ENCODE data around the gene ZNF584. TPM values are rescaled to one million over a fixed set of nuclear protein-coding genes. Genes with fewer than 3 reads are reported as not detected.
"Not testable (repeated sequence)": the region's sequence is repeated elsewhere in the genome, so short reads cannot be mapped to it uniquely, and the experiment has no call there.

ZNF584 gene
- total RNA-seq, 4 donors from 2014 or later: 7.9 to 34.1 (median 9.2) TPM

- DNase-seq (ENCODE audit: low spot score) (no peak), ATAC-seq (ENCODE audit: low FRiP score) (no peak)
- no peak for TF ChIP-seq CTCF (IDR thresholded peaks at IDR 0.05)
These were observed 39.7 kb upstream of the ZNF584 start for GRCh38 chr19:58368561-58369360.

DNA sequence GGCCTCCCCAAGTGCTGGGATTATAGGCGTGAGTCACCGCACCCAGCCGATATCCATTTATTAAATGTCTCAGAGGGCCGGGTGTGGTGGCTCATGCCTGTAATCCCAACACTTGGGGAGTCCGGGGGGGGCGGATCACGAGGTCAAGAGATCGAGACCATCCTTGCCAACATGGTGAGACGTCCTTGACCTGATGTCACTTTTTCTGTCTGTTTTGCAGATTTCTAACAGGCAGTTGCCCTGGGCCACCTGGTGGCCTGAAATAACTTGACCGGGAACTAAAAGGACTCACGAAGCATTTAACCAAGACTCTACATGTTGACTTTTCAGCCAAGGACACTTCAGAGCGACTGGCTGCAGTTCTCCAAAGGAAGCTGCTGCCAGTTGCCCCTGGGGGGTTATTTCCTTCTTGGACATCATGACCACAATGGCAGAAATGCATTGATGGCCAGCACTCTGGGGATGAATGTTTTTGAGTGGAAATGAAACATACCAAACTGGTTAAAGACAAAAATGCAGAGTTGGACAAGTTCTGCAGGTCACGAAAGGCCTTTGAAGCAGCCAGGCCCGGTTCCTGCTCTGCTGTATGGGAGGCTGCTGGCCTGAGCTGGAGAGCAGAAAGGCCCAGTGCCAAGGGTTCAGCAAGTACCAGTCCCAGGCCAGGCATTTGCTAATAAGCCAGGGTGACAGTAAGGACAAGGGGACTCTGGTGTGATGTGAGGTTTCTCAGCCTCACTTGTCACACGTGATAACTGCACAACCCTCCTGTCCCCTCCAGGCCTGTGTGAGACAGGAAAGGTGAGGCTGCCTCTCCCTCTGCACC, 35.9 kb upstream of the ZNF584 start:
- no peak for ATAC-seq (ENCODE audit: low FRiP score)
- DNase-seq (ENCODE audit: low spot score): no peak
- TF ChIP-seq CTCF (IDR thresholded peaks at IDR 0.05): no peak

- ATAC-seq (ENCODE audit: low FRiP score) (no peak), DNase-seq (ENCODE audit: low spot score) (no peak)
- no peak for TF ChIP-seq CTCF (IDR thresholded peaks at IDR 0.05)
These were observed 34.2 kb upstream of the ZNF584 start for GRCh38 chr19:58374200-58374599.

- DNase-seq (ENCODE audit: low spot score): not testable (repeated sequence)
These were observed 31.7 kb upstream of the ZNF584 start for GRCh38 chr19:58376724-58377123.

DNA sequence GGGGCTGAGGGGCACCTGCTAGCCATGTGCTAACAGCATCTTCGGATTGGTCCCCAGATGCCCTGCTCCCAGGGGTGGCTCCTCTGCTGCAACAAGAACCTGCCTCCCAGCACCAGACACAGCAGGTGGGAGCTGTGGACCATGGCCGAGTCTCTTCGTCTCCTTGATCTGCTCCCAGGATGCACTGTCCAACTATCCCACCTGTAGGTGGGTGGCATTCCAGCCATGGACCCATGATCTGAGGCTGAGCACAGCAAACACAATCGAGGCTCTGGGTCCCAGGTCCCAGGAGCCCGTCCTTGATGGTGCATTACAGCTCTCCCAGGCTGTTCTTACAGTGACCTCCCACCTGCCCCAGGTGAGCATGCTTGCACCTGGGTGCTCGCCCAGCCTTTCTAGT, 29.2 kb upstream of the ZNF584 start:
- ATAC-seq (ENCODE audit: low FRiP score) (no peak), DNase-seq (ENCODE audit: low spot score) (no peak)
- TF ChIP-seq CTCF (IDR thresholded peaks at IDR 0.05): no peak

More at GRCh38 chr19:58376724-58377123, 31.7 kb upstream of the ZNF584 start:
- not testable (repeated sequence) for ATAC-seq (ENCODE audit: low FRiP score)

DNA sequence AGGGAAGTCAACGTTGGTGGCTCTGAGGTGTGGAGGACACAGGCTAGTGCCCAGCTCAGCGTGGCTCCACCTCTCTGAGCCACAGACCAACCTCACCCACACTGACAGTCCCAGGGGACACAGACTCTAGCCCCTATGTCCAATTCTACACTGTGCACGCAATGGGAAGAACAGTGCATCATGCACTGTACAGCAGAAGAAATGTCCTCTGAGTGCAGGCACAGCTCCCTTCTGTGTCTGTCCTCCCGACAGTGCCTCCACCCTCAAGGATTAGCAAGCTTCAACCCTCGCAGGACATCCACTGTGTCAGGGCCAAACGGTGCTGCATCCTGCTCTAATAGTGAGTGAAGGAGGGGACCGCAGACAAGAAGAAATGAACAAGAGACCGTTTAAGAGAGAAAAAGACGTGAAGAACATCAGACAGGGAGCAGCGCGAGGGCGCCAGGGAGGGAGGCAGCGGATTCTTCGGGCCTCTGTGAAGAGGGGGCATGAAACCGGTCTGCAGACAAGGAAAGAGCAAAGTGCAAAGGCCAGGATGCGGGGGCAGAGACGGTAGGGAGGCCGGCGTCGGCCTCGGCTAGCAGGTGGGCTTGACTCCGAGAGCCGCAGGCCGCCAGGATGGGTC, 28.3 kb upstream of the ZNF584 start:
- ATAC-seq (ENCODE audit: low FRiP score): no peak
- DNase-seq (ENCODE audit: low spot score): no peak
- no peak for TF ChIP-seq CTCF (IDR thresholded peaks at IDR 0.05)
